Fibroblast of mammary gland (primary cell): Measurements from ENCODE around the gene ADCY6.
A peak's percentile ranks its signal among the peaks of the same experiment; 100 is the strongest.

Source experiments
- DNase-seq: peaks from one replicate; pipeline ENCODE4 v3.0.0-alpha.2; 2010; ENCODE audit warnings: low read depth
- H3K4me3 ChIP-seq: 2 replicates; pipeline ENCODE4 v1.5.1; 2011; ENCODE audit warnings: low read depth, mild to moderate bottlenecking, low read length, moderate library complexity; ENCODE audit not compliant: control insufficient read depth
- TF ChIP-seq, protein P1 (sequence below): conservative IDR thresholded peaks from 2 replicates; pipeline ENCODE4 v1.5.1; 2011; ENCODE audit warnings: low read depth, low read length, inconsistent platforms; ENCODE audit not compliant: control insufficient read depth, insufficient read depth

ADCY6 gene

DNA sequence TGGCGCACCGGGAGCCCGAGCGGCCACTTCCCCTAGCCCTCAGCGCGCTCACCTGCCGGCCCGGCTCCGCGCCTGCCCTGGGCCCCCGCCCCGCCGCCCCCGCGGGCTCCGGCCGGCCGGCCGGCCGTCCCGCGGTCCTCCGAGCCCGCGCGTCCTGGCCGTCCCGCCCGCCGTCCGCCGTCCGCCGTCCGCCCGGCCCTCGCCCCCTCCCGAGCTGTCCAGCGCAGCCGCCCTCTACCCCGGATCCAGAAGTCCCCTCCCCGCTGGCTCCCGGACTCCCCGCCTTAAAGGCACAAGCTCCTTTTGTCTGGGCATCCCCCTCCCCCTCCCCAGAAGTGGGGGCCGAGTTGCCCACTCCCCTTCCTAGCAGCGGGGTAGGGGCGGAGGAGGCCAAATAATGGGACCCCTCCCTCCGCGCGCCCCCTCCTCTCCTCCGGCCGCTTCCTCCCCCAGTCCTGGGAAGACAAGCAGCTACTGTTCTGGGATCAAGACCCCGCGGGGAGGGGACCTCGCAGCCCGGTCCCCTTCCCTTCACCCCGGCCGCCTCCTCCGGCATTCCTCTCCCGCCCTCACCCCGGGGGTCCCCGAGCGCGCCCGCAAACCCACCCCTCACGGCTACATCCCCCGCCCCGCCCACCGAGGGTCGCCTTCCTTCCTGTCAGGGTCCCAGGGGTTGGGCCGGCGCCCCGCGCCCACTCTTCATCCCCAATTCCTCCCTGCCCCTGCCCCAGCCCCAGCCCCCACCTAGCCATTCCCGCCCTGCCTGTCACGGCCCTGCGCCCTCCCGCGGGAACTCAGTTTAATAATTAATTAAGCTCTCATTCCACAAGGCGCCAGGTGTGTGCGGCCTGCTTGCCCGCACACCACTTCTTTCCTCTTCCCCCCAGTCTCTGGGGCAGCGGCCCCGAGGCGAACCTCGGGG lies at the start of gene ADCY6:
Gene ADCY6 (minus strand): TSS at position 236 of the 922 bp plus-strand sequence. CDS start 5,655 bp downstream, outside the sequence.
- peak; percentile 60 for DNase-seq
- peak within 1 kb of the TSS; percentile 65 for H3K4me3 ChIP-seq
- TF ChIP-seq, protein P1, sequence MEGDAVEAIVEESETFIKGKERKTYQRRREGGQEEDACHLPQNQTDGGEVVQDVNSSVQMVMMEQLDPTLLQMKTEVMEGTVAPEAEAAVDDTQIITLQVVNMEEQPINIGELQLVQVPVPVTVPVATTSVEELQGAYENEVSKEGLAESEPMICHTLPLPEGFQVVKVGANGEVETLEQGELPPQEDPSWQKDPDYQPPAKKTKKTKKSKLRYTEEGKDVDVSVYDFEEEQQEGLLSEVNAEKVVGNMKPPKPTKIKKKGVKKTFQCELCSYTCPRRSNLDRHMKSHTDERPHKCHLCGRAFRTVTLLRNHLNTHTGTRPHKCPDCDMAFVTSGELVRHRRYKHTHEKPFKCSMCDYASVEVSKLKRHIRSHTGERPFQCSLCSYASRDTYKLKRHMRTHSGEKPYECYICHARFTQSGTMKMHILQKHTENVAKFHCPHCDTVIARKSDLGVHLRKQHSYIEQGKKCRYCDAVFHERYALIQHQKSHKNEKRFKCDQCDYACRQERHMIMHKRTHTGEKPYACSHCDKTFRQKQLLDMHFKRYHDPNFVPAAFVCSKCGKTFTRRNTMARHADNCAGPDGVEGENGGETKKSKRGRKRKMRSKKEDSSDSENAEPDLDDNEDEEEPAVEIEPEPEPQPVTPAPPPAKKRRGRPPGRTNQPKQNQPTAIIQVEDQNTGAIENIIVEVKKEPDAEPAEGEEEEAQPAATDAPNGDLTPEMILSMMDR, result no peak

DNA sequence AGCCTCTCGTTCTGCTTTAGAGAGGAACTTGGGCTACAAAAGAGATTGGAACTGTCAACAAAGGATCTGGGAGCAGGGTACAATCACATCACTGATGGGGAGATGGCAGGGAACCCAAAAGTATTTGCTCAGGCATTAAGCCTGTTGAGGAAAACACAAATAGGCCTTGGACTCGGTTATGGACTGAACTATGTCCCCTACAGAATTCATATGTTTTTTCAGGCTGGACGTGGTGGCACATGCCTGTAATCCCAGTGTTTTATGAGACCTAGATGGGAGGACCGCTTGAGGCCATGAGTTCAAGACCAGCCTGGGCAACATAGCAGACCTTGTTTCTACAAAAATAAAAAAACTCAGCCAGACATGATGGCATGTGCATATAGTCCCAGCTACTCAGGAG lies 49.2 kb upstream of the ADCY6 start:
- TF ChIP-seq, protein P1, result no peak
- H3K4me3 ChIP-seq, result no peak overlapping the region
- no peak for DNase-seq

DNA sequence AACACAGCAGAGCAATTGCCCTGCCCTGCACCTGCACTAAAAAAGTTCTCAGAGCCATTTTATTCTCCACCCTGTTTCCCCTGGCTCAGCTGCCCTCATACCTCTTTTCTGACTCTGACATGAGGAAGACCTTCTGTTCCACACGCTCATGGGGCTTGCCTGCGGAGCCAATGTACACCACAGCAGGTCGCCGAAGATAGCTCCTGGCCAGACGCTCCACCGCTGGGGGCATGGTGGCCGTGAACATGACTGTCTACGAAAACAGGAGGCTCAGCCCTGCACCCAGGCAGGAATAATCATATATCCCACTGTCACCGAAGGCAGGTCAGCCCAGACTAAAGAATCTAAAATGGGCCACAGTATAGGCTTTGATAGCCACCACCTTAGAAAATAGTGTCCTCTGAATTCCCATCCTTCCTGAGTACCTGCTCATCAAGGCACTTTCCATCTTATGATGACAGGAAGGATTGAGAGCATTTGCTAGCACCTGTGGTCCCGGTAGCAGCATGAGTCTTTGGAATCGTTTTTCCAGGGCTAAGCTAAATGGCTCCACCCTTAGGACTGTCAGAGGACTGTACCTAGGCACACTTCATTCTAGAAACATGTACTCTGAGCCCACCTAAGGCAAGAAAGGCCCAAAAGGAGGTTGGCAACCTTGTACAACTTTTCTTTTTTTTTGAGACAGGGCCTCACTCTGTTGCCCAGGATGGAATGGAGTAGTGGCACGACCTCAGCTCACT lies 43.6 kb upstream of the ADCY6 start:
- DNase-seq, result no peak
- TF ChIP-seq, protein P1, result no peak
- H3K4me3 ChIP-seq, result no peak overlapping the region

DNA sequence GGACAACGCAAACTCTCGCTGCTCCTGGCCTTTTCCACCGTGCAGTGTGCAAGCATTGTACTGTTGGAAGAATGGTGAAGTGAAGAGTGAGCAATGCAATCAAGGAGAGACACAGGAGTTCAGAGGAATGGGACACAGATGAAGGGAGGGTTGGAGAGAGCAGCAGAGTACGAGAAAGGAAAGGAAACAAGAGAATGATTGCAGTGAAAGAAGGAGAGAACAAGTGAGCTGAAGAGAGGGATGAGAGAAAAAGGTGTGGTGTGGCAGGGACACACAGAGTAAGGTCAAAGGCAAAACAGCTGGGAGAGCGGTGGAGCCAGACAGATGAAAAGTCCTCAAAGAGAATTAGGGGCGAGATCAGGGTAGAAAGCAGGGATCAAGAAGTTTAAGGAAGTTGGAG lies 42.4 kb upstream of the ADCY6 start:
- DNase-seq, result no peak
- H3K4me3 ChIP-seq, result no peak overlapping the region
- TF ChIP-seq, protein P1, result no peak

DNA sequence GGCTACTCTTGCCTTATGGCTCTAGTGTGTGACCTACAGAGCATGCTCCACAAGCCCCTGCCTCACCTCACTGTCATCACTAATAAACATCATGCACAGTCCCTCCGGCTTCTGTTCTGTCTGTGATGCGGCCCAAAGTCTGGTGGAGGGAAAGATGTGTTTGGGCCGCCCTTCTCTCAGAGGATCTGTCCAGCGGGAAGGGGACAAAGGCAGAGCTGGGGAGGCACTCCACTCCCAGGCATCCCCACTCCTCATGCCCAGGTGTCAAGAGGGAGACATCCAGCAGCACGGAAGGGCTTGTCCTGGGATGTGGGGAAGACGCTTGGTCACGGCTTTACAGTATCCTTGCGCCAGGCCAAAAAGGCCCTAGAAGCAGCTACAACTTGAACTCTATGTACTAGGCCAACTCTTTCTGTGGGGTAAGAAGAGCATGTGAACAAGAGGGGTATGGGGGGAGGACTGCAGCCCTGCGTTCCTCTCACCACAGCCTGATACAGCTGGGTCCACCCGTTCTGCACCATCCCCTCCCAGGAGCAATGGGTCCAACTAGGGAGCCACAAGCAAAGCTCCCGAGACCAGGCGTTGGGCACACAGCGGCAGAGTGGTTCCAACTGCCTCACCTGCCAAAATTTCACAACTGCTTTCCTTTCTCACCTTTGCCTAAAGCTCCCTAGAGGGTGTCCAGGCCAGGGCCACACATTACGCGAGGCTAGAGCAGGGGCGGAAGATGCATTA lies 40.1 kb upstream of the ADCY6 start:
- H3K4me3 ChIP-seq, result no peak overlapping the region
- TF ChIP-seq, protein P1, result no peak
- no peak for DNase-seq

DNA sequence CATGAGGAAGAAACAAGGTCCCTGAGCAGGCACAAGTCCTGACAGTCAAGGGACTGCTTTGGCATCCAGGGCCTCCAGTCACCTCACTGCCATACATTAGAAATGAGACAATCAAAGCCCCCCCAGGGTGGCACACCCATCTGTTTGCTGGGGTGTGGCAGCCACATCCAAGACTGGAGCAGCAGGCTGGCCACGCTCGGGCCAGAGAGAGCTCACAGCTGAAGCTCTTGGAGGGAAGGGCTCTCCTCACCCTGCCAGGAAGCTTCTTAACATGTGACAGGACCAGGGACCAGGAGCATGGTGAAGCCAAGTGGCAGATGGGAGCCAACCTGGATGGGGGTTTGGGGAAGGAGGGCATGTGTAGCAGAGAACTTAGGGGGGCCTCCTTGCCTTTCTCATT lies 39.4 kb upstream of the ADCY6 start:
- TF ChIP-seq, protein P1, result no peak
- no peak overlapping the region for H3K4me3 ChIP-seq
- no peak for DNase-seq
